GM12878 (cell line): ENCODE data around the gene KMO. TPM values are rescaled to one million over a fixed set of nuclear protein-coding genes. Genes with fewer than 3 reads are reported as not detected.
A peak's percentile ranks its signal among the peaks of the same experiment; 100 is the strongest.

Experiments
- ATAC-seq: fragments of 200-7000 bp; cut with Tn5 transposase; 3 replicates; pipeline ENCODE4 v1.9.1; 2020; ENCODE audit warnings: mild to moderate bottlenecking, moderate library complexity
- BruUV-seq: library from RNA; stranded (reverse); fragments of 400-500 nt; replicated peaks from 2 replicates; lab custom pipeline; 2021; lab: Mats Ljungman, UMichigan
- CTCF ChIA-PET: fragments of 300-600 bp; sonication (Branson Sonifier 250); formaldehyde crosslinking; extraction: SDS; loops from one replicate; lab custom pipeline; 2021; ENCODE audit warnings: inconsistent platforms; lab: Yijun Ruan, JAX
- POLR2A ChIA-PET: fragments of 350-600 bp; formaldehyde crosslinking; extraction: SDS; loops from one replicate; lab custom pipeline; 2021; ENCODE audit warnings: inconsistent platforms; lab: Charles Lee
- RAD21 ChIA-PET: fragments of 300-600 bp; sonication (Branson Sonifier 250); formaldehyde crosslinking; loops from one replicate; lab custom pipeline; 2023; ENCODE audit warnings: antibody characterized with exemption; ENCODE audit not compliant: unreplicated experiment; lab: Charles Lee
- SMC1A ChIA-PET: fragments of 300-600 bp; sonication (Branson Sonifier 250); formaldehyde crosslinking; loops from one replicate; lab custom pipeline; 2023; ENCODE audit not compliant: unreplicated experiment, uncharacterized antibody; lab: Charles Lee
- DNase-seq: peaks from one replicate; pipeline ENCODE4 v3.0.0-alpha.2; 2011; ENCODE audit warnings: low read depth, low spot score
- FAIRE-seq: peaks from 3 replicates; lab custom pipeline; 2011; peaks lifted over from hg19 to GRCh38; lab: Jason Lieb, UNC
- H2AFZ ChIP-seq: 2 replicates; pipeline ENCODE4 v1.6.0; 2011; ENCODE audit warnings: low read depth, low read length, control low read depth; ENCODE audit not compliant: control insufficient read depth
- H3K27ac ChIP-seq: 2 replicates; pipeline ENCODE4 v1.5.1; 2011; ENCODE audit warnings: control low read depth; ENCODE audit not compliant: control insufficient read depth, insufficient read depth
- H3K27me3 ChIP-seq, 2 experiments: replicated peaks in 1 of 2; 2 replicates each; pipeline versions ENCODE4 v1.6.0 to v1.6.1; 2011; ENCODE audit warnings: low read length in 1 of 2; ENCODE audit not compliant: control insufficient read depth in 2 of 2, insufficient read depth in 2 of 2
- H3K36me3 ChIP-seq, 2 experiments: 2 replicates each; pipeline ENCODE4 v1.5.1; 2011; ENCODE audit warnings: low read length in 1 of 2; ENCODE audit not compliant: control insufficient read depth in 2 of 2, insufficient read depth in 2 of 2
- H3K4me1 ChIP-seq: 2 replicates; pipeline ENCODE4 v1.6.1; 2011; ENCODE audit warnings: mild to moderate bottlenecking, low read length, moderate library complexity, mixed read lengths; ENCODE audit not compliant: control insufficient read depth, insufficient read depth
- H3K4me2 ChIP-seq: 2 replicates; pipeline ENCODE4 v1.6.0; 2011; ENCODE audit warnings: control low read depth; ENCODE audit not compliant: control insufficient read depth, insufficient read depth
- H3K4me3 ChIP-seq: fragments of 200-600 bp; sonication (generic); 2 replicates; pipeline ENCODE4 v1.5.1; 2016
- H3K79me2 ChIP-seq: 2 replicates; pipeline ENCODE4 v1.6.0; 2011; ENCODE audit warnings: low read length; ENCODE audit not compliant: control insufficient read depth, insufficient read depth
- H3K9ac ChIP-seq: 2 replicates; pipeline ENCODE4 v1.8.0; 2011; ENCODE audit warnings: low read length, control low read depth, mixed read lengths; ENCODE audit not compliant: control insufficient read depth, insufficient read depth
- H3K9me3 ChIP-seq: replicated peaks from 3 replicates; pipeline ENCODE4 v1.5.1; 2011; ENCODE audit warnings: mild to moderate bottlenecking, low read length; ENCODE audit not compliant: control insufficient read depth, insufficient read depth
- H4K20me1 ChIP-seq: 2 replicates; pipeline ENCODE4 v1.6.0; 2011; ENCODE audit not compliant: control insufficient read depth, insufficient read depth
- CBFB ChIP-seq: IDR thresholded peaks from 2 replicates; pipeline ENCODE4 v1.6.1; 2016; ENCODE audit warnings: antibody characterized with exemption, low read depth
- FOS ChIP-seq: IDR thresholded peaks from 3 replicates; pipeline ENCODE4 v1.6.1; 2011; ENCODE audit warnings: borderline replicate concordance; ENCODE audit not compliant: insufficient read length; ENCODE audit errors: extremely low read depth
- HDAC6 ChIP-seq: fragments of 200-600 bp; sonication (generic); IDR thresholded peaks from one replicate; pipeline ENCODE4 v1.8.0; 2017; ENCODE audit warnings: antibody characterized with exemption; ENCODE audit not compliant: unreplicated experiment
- NFIC ChIP-seq: IDR thresholded peaks from 2 replicates; pipeline ENCODE4 v1.6.1; 2012; ENCODE audit warnings: low read depth, mild to moderate bottlenecking, inconsistent platforms, low read length, moderate library complexity
- POLR2A ChIP-seq: IDR thresholded peaks from 2 replicates; pipeline ENCODE4 v1.6.1; 2011; ENCODE audit warnings: low read depth, mild to moderate bottlenecking, low read length
- POU2F2 ChIP-seq: IDR thresholded peaks from 3 replicates; pipeline ENCODE4 v1.6.1; 2011; ENCODE audit warnings: low read depth, mild to moderate bottlenecking, low read length, borderline replicate concordance
- RUNX3 ChIP-seq: IDR thresholded peaks from 2 replicates; pipeline ENCODE4 v1.6.1; 2012; ENCODE audit warnings: low read length, inconsistent platforms
- SPI1 ChIP-seq: IDR thresholded peaks from 2 replicates; pipeline ENCODE4 v1.6.1; 2011; ENCODE audit warnings: low read depth, mild to moderate bottlenecking, low read length, moderate library complexity, borderline replicate concordance; ENCODE audit not compliant: insufficient read depth
- TCF12 ChIP-seq: IDR thresholded peaks from 2 replicates; pipeline ENCODE4 v1.6.1; 2011; ENCODE audit warnings: low read depth, mild to moderate bottlenecking, low read length
- TCF7 ChIP-seq: IDR thresholded peaks from 2 replicates; pipeline ENCODE4 v1.6.1; 2014; ENCODE audit warnings: antibody characterized with exemption, borderline replicate concordance
- YY1 ChIP-seq: IDR thresholded peaks from 2 replicates; pipeline ENCODE4 v1.6.1; 2011; ENCODE audit warnings: low read depth, mild to moderate bottlenecking, low read length
- ZNF207 ChIP-seq: fragments of 450-650 bp; IDR thresholded peaks from 2 replicates; pipeline ENCODE4 v1.6.1; 2014; ENCODE audit warnings: antibody characterized with exemption, mild to moderate bottlenecking, borderline replicate concordance
- WGBS: methylation state at CpG from one replicate; pipeline ENCODE4 v1.1.6; 2016; ENCODE audit warnings: low lambda C conversion rate; ENCODE audit not compliant: insufficient replicate concordance, insufficient coverage; ENCODE audit errors: missing lambda C conversion rate; 5-methylcytosine and 5-hydroxymethylcytosine counted together
- in situ Hi-C: fragments of 300-500 bp; cut with MboI; formaldehyde crosslinking; loops from 9 replicates; pipeline ENCODE4 v1.14.3; 2018; ENCODE audit warnings: mixed read lengths
- intact Hi-C: fragments of 100-400 bp; cut with micrococcal nuclease; formaldehyde crosslinking; loops from one replicate; pipeline ENCODE4 v1.14.2; 2022; ENCODE audit not compliant: unreplicated experiment
- polyA plus RNA-seq, 11 experiments: library from polyadenylated mRNA; depleted of rRNA in 4 of 11; unstranded in 6 of 11; stranded (reverse) in 5 of 11; fragments of >200 nt; fragmentation: Nextera tagmentation in 4 of 11; fragmentation: Illumina TruSeq in 1 of 11; extraction: Ambion mirVana in 4 of 11; extraction: Trizol in 1 of 11; gene quantifications; 1 replicate in 1 of 11; 2 replicates in 10 of 11; pipeline versions ENCODE4 v1.2.1 to v1.2.3, GENCODE V29; 2011 to 2016; ENCODE audit warnings: inconsistent platforms in 2 of 11, missing spikeins in 2 of 11, low read depth in 1 of 11
- total RNA-seq, 4 experiments: library from RNA; depleted of rRNA in 3 of 4; stranded (reverse); fragments of >200 nt in 3 of 4; fragmentation: Illumina TruSeq in 1 of 4; extraction: Trizol in 1 of 4; gene quantifications; 2 replicates each; pipeline versions ENCODE4 v1.2.1 to v1.2.3, GENCODE V29; 2013 to 2021
- TF ChIP-seq, protein P1 (sequence below): fragments of 150-350 bp; IDR thresholded peaks from 2 replicates; pipeline ENCODE4 v1.6.1; 2016; ENCODE audit warnings: low read depth, low read length
- TF ChIP-seq, protein P2 (sequence below): fragments of 450-650 bp; IDR thresholded peaks from 2 replicates; pipeline ENCODE4 v1.6.1; 2017; ENCODE audit warnings: low read depth, mild to moderate bottlenecking, moderate library complexity
- TF ChIP-seq, protein P3 (sequence below): fragments of 450-650 bp; IDR thresholded peaks from 2 replicates; pipeline ENCODE4 v1.6.1; 2018; ENCODE audit warnings: borderline replicate concordance, mild to moderate bottlenecking; ENCODE audit not compliant: partially characterized antibody

KMO gene
- total and polyA plus RNA-seq, 10 of the 15 experiments (the other 5 are each of a cell fraction or from before 2014, with no cell fraction given) = 0.68 to 5.9 (median 1.5) TPM

GRCh38 chr1:241632987-241633386, 100.8 kb downstream of the KMO start (continued):
- TF ChIP-seq, protein P1, sequence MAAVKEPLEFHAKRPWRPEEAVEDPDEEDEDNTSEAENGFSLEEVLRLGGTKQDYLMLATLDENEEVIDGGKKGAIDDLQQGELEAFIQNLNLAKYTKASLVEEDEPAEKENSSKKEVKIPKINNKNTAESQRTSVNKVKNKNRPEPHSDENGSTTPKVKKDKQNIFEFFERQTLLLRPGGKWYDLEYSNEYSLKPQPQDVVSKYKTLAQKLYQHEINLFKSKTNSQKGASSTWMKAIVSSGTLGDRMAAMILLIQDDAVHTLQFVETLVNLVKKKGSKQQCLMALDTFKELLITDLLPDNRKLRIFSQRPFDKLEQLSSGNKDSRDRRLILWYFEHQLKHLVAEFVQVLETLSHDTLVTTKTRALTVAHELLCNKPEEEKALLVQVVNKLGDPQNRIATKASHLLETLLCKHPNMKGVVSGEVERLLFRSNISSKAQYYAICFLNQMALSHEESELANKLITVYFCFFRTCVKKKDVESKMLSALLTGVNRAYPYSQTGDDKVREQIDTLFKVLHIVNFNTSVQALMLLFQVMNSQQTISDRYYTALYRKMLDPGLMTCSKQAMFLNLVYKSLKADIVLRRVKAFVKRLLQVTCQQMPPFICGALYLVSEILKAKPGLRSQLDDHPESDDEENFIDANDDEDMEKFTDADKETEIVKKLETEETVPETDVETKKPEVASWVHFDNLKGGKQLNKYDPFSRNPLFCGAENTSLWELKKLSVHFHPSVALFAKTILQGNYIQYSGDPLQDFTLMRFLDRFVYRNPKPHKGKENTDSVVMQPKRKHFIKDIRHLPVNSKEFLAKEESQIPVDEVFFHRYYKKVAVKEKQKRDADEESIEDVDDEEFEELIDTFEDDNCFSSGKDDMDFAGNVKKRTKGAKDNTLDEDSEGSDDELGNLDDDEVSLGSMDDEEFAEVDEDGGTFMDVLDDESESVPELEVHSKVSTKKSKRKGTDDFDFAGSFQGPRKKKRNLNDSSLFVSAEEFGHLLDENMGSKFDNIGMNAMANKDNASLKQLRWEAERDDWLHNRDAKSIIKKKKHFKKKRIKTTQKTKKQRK = no peak

DNA sequence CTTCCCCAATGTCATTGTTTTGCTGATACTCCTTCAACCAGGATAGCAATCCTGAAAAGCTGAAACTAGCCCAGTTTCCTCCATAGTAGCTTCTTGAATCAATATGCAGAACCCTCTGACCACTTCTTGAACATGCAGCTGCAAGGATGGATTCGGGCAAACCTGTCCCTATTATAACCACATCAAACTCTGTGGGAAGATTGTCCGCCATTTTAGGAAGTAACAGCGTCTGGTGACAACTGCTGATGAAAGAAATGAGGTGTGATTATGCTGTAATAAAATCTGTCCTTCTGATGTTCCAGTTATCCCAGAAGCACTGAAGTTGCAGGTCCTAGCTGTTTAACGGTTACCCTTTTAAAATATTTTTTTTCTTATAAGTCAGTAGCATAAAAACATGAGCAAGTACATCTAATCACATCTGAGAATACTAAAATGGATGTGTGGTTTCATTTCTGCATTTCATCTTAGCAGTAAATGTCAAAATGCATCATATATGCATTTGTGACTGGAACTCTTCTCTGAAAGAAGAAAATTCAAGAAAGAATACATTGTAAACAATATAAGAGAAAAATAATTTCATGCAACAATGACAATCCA, 103.5 kb downstream of the KMO start:
- H3K36me3 ChIP-seq = no peaks in the 10 kb centered on the region; a peak in 1 of 4 replicates
- ChIA-PET RAD21 (no interaction called here), POLR2A (interaction anchor here (0.5 kb wide), 1 partner anchor 155 kb away, joined by 4 read pairs; no protein-coding TSS in a partner anchor), CTCF (no interaction called here), SMC1A (interaction anchor here (1.2 to 1.3 kb wide), 2 partner anchors 8 to 12 kb away, joined by 3 read pairs; no protein-coding TSS in a partner anchor)
- peak overlapping the region; percentile 35; the same call in 1 of the 2 replicates for H3K27ac ChIP-seq
- H3K79me2 ChIP-seq = peaks cover 39% of the 10 kb centered on the region
- peaks cover 8% of the 10 kb centered on the region for H3K4me1 ChIP-seq
- no peaks in the 10 kb centered on the region for H3K9me3 ChIP-seq
- DNase-seq (no peak), ATAC-seq (no peak), FAIRE-seq (no peak)
- H4K20me1 ChIP-seq = no peaks in the 10 kb centered on the region
- peak overlapping the region; percentile 81 for H2AFZ ChIP-seq
- peak overlapping the region; percentile 53 for H3K4me2 ChIP-seq
- in situ Hi-C loops (no loop called here), intact Hi-C loops (loop anchor here (5.0 kb wide), 1 partner anchor 212 kb away; the partner anchor contains the start of gene EXO1)
- no TSS peak for BruUV-seq
- no peak overlapping the region; the same call in 1 of the 2 replicates for H3K9ac ChIP-seq
- H3K4me3 ChIP-seq = peak overlapping the region; percentile 25; the same call in 1 of the 2 replicates
- no peaks in the 10 kb centered on the region for H3K27me3 ChIP-seq
- WGBS = 17% methylated on average over 4 of the region's 4 CpGs
- TF ChIP-seq TCF12 (0 out of 2 replicates have a peak, but pooled peaks have one; percentile 8), RUNX3 (peak; percentile 86), SPI1 (peak; percentile 88), NFIC (0 out of 2 replicates have a peak, but pooled peaks have one; percentile 33), POLR2A (no peak), CBFB (peak; percentile 21; the same call in 1 of the 2 replicates), POU2F2 (peak; percentile 12; the same call in 1 of the 3 replicates), TCF7 (peak; percentile 75; the same call in 1 of the 2 replicates), FOS (no peak), ZNF207 (no peak), YY1 (peak; percentile 94), HDAC6 (no peak)
- TF ChIP-seq, protein P2, sequence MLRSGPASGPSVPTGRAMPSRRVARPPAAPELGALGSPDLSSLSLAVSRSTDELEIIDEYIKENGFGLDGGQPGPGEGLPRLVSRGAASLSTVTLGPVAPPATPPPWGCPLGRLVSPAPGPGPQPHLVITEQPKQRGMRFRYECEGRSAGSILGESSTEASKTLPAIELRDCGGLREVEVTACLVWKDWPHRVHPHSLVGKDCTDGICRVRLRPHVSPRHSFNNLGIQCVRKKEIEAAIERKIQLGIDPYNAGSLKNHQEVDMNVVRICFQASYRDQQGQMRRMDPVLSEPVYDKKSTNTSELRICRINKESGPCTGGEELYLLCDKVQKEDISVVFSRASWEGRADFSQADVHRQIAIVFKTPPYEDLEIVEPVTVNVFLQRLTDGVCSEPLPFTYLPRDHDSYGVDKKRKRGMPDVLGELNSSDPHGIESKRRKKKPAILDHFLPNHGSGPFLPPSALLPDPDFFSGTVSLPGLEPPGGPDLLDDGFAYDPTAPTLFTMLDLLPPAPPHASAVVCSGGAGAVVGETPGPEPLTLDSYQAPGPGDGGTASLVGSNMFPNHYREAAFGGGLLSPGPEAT = peak; percentile 62; the same call in 1 of the 2 replicates
- TF ChIP-seq, protein P3, sequence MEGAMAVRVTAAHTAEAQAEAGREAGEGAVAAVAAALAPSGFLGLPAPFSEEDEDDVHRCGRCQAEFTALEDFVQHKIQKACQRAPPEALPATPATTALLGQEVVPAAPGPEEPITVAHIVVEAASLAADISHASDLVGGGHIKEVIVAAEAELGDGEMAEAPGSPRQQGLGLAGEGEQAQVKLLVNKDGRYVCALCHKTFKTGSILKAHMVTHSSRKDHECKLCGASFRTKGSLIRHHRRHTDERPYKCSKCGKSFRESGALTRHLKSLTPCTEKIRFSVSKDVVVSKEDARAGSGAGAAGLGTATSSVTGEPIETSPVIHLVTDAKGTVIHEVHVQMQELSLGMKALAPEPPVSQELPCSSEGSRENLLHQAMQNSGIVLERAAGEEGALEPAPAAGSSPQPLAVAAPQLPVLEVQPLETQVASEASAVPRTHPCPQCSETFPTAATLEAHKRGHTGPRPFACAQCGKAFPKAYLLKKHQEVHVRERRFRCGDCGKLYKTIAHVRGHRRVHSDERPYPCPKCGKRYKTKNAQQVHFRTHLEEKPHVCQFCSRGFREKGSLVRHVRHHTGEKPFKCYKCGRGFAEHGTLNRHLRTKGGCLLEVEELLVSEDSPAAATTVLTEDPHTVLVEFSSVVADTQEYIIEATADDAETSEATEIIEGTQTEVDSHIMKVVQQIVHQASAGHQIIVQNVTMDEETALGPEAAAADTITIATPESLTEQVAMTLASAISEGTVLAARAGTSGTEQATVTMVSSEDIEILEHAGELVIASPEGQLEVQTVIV = no peak
